Neural progenitor cell (in vitro differentiated cells): ENCODE measurements around the gene TLR6. TPM values are rescaled to one million over a fixed set of nuclear protein-coding genes. Genes with fewer than 3 reads are reported as not detected.

ENCODE experiments used
- DNase-seq: peaks from one replicate; pipeline ENCODE4 v3.0.0-alpha.2; 2016; ENCODE audit warnings: low spot score
- H2AFZ ChIP-seq: fragments of 200-600 bp; sonication (generic); replicated peaks from 2 replicates; pipeline ENCODE4 v1.6.1; 2016; ENCODE audit warnings: antibody characterized with exemption
- H3F3A ChIP-seq: fragments of 200-600 bp; sonication (generic); 2 replicates; pipeline ENCODE4 v1.6.1; 2016; ENCODE audit warnings: antibody characterized with exemption, low read depth
- H3K27ac ChIP-seq: fragments of 200-600 bp; sonication (generic); 2 replicates; pipeline ENCODE4 v1.5.1; 2016; ENCODE audit warnings: mild to moderate bottlenecking
- H3K27me3 ChIP-seq: fragments of 200-600 bp; sonication (generic); 2 replicates; pipeline ENCODE4 v1.6.1; 2016; ENCODE audit warnings: mild to moderate bottlenecking, moderate library complexity
- H3K36me3 ChIP-seq: fragments of 200-600 bp; sonication (generic); 2 replicates; pipeline ENCODE4 v1.5.1; 2016
- H3K4me1 ChIP-seq: fragments of 200-600 bp; sonication (generic); 2 replicates; pipeline ENCODE4 v1.6.1; 2016; ENCODE audit warnings: mixed run types
- H3K4me2 ChIP-seq: fragments of 200-600 bp; sonication (generic); 2 replicates; pipeline ENCODE4 v1.6.1; 2016
- H3K4me3 ChIP-seq: fragments of 200-600 bp; sonication (generic); 2 replicates; pipeline ENCODE4 v1.5.1; 2016
- H3K79me2 ChIP-seq: fragments of 200-600 bp; sonication (generic); 2 replicates; pipeline ENCODE4 v1.6.1; 2016; ENCODE audit warnings: low read depth
- H3K9ac ChIP-seq: fragments of 200-600 bp; sonication (generic); 2 replicates; pipeline ENCODE4 v1.6.1; 2016
- H3K9me3 ChIP-seq: fragments of 200-600 bp; sonication (generic); 2 replicates; pipeline ENCODE4 v1.5.1; 2016; ENCODE audit warnings: low read depth
- H4K20me1 ChIP-seq: fragments of 200-600 bp; sonication (generic); 2 replicates; pipeline ENCODE4 v1.6.1; 2016; ENCODE audit warnings: low read depth
- H3K27ac Mint-ChIP-seq: 3 replicates; pipeline ENCODE4 v1.8.0; 2021; ENCODE audit warnings: mixed read lengths
- H3K27me3 Mint-ChIP-seq: 2 replicates; pipeline ENCODE4 v1.8.0; 2022; ENCODE audit warnings: low read depth, mild to moderate bottlenecking, inconsistent platforms, moderate library complexity, mixed read lengths; ENCODE audit not compliant: insufficient read depth
- H3K36me3 Mint-ChIP-seq: 3 replicates; pipeline ENCODE4 v1.8.0; 2021; ENCODE audit warnings: mixed read lengths
- H3K4me1 Mint-ChIP-seq: 3 replicates; pipeline ENCODE4 v1.8.0; 2021; ENCODE audit warnings: mixed read lengths
- H3K4me3 Mint-ChIP-seq: 3 replicates; pipeline ENCODE4 v1.8.0; 2021; ENCODE audit warnings: mild to moderate bottlenecking, moderate library complexity, mixed read lengths
- H3K9me3 Mint-ChIP-seq: 3 replicates; pipeline ENCODE4 v1.8.0; 2020; ENCODE audit warnings: mixed read lengths
- EZH2 ChIP-seq: fragments of 200-600 bp; sonication (generic); IDR thresholded peaks from 2 replicates; pipeline ENCODE4 v1.6.1; 2017; ENCODE audit warnings: antibody characterized with exemption, mild to moderate bottlenecking, moderate library complexity
- EZH2phosphoT487 ChIP-seq: fragments of 200-600 bp; sonication (generic); IDR thresholded peaks from 2 replicates; pipeline ENCODE4 v1.6.1; 2017; ENCODE audit warnings: antibody characterized with exemption
- total RNA-seq: library from RNA; depleted of rRNA; stranded (reverse); fragments of >200 nt; gene quantifications from 2 replicates; pipeline ENCODE4 v1.2.3, GENCODE V29; 2015; ENCODE audit warnings: low replicate concordance
- TF ChIP-seq, protein P1 (sequence below): fragments of 200-600 bp; sonication (generic); IDR thresholded peaks from 2 replicates; pipeline ENCODE4 v1.5.1; 2017; ENCODE audit warnings: antibody characterized with exemption, mild to moderate bottlenecking

Gene TLR6
- total RNA-seq, 1 donor from 2014 or later: 0.07 TPM

DNA sequence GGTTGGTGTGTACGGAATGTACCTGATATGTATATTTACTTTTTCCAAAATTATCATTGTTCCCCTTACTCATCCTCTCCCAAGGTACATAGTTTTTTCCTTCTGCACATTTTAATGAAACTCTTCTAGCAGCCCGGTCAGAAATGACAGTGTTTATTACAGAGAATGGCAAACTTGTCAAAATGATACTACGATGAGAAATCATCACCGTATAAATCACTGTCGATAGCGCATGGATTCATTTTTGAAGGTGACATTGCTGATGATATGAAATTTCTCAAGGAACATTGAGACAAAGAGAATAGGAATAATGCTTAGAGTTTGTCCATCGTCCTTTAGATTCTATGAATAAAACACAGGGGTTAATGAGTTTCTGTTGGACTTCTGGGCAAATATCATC is 41.6 kb upstream of the TLR6 start:
- Histone ChIP-seq H3K4me1 (no peaks in the 10 kb centered on the region), H3K27ac (no peak overlapping the region), H3K36me3 (no peaks in the 10 kb centered on the region), H3K79me2 (no peaks in the 10 kb centered on the region), H3K4me3 (no peak overlapping the region), H2AFZ (no peak overlapping the region), H3K9ac (no peak overlapping the region), H3K9me3 (no peaks in the 10 kb centered on the region), H3K4me2 (no peak overlapping the region), H3F3A (no peaks in the 10 kb centered on the region), H4K20me1 (no peaks in the 10 kb centered on the region), H3K27me3 (no peaks in the 10 kb centered on the region)
- H3K4me3 Mint-ChIP-seq: no peak overlapping the region
- H3K36me3 Mint-ChIP-seq: peaks cover under 1% of the 10 kb centered on the region
- H3K9me3 Mint-ChIP-seq: no peaks in the 10 kb centered on the region
- TF ChIP-seq, protein P1, sequence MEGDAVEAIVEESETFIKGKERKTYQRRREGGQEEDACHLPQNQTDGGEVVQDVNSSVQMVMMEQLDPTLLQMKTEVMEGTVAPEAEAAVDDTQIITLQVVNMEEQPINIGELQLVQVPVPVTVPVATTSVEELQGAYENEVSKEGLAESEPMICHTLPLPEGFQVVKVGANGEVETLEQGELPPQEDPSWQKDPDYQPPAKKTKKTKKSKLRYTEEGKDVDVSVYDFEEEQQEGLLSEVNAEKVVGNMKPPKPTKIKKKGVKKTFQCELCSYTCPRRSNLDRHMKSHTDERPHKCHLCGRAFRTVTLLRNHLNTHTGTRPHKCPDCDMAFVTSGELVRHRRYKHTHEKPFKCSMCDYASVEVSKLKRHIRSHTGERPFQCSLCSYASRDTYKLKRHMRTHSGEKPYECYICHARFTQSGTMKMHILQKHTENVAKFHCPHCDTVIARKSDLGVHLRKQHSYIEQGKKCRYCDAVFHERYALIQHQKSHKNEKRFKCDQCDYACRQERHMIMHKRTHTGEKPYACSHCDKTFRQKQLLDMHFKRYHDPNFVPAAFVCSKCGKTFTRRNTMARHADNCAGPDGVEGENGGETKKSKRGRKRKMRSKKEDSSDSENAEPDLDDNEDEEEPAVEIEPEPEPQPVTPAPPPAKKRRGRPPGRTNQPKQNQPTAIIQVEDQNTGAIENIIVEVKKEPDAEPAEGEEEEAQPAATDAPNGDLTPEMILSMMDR: no peak
- no peak for TF ChIP-seq EZH2phosphoT487
- TF ChIP-seq EZH2: no peak
- no peaks in the 10 kb centered on the region for H3K27me3 Mint-ChIP-seq
- DNase-seq: no peak
- no peak overlapping the region for H3K27ac Mint-ChIP-seq
- H3K4me1 Mint-ChIP-seq: no peaks in the 10 kb centered on the region

DNA sequence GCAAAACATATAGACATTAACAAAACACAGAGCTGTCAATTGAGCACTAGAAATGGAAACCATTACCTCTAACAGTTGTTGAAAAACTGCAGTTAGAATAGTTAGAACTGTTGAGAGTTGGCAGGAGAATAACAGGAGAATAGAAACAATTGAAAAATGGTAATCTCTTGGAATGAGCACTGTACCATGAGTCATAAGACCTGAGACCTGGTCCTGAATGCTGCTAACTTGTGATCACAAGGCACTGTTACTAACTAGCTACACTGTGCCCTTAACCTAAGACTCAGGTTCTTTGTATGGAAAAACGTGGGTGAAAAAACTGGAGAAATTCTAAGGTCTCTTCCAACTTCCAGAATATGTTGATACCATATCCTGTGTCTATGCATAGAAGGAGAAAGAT is 40.3 kb upstream of the TLR6 start:
- Histone ChIP-seq H3K9ac (no peak overlapping the region), H3K27ac (no peak overlapping the region), H3K9me3 (no peaks in the 10 kb centered on the region), H2AFZ (no peak overlapping the region), H3K4me1 (no peaks in the 10 kb centered on the region), H3K4me2 (no peak overlapping the region), H3K27me3 (no peaks in the 10 kb centered on the region), H3K36me3 (no peaks in the 10 kb centered on the region), H4K20me1 (no peaks in the 10 kb centered on the region), H3K79me2 (no peaks in the 10 kb centered on the region), H3K4me3 (no peak overlapping the region), H3F3A (no peaks in the 10 kb centered on the region)
- no peak for DNase-seq
- H3K4me3 Mint-ChIP-seq: no peak overlapping the region
- H3K4me1 Mint-ChIP-seq: no peaks in the 10 kb centered on the region
- H3K27me3 Mint-ChIP-seq: no peaks in the 10 kb centered on the region
- no peak for TF ChIP-seq EZH2phosphoT487
- TF ChIP-seq, protein P1: no peak
- TF ChIP-seq EZH2: no peak
- peaks cover 1% of the 10 kb centered on the region for H3K36me3 Mint-ChIP-seq
- H3K27ac Mint-ChIP-seq: no peak overlapping the region
- no peaks in the 10 kb centered on the region for H3K9me3 Mint-ChIP-seq

DNA sequence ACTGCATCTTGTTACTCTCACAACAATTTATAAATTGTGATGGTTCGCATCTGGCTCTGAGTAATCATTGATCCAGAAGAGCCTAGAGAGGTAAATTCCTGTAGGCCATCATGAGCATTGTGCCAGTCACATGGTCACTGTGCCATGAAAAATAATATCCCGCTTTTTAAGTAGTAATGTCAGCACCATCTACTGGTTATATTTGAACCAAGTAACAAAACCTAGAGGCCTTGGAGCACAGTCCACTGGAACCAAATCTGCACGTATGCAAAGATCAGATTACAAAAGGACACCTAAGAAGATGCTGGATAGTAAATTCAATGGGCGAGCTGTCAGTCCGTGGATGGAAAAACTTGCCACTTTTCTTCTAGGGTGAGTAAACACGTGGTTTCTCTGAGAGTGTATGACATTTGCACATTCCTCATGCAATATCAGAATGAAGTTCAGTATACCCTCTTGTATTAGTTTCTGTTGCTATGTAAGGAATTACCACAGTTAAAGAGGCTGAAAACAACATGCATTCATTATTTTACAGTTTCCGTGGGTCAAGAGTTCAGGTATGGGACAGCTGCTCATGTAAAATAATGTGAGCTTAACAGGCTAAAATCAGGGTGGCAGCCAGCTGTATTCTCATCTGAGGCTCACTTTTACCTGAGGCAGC is 37.8 kb upstream of the TLR6 start:
- Histone ChIP-seq H3K27me3 (no peaks in the 10 kb centered on the region), H3K4me3 (no peak overlapping the region), H3F3A (no peaks in the 10 kb centered on the region), H3K9ac (no peak overlapping the region), H3K4me1 (no peaks in the 10 kb centered on the region), H3K4me2 (no peak overlapping the region), H2AFZ (no peak overlapping the region), H3K79me2 (no peaks in the 10 kb centered on the region), H4K20me1 (no peaks in the 10 kb centered on the region), H3K27ac (no peak overlapping the region), H3K36me3 (no peaks in the 10 kb centered on the region), H3K9me3 (no peaks in the 10 kb centered on the region)
- TF ChIP-seq, protein P1: no peak
- no peak for TF ChIP-seq EZH2
- TF ChIP-seq EZH2phosphoT487: no peak
- H3K9me3 Mint-ChIP-seq: peaks cover 2% of the 10 kb centered on the region
- H3K27ac Mint-ChIP-seq: no peak overlapping the region
- peaks cover 1% of the 10 kb centered on the region for H3K36me3 Mint-ChIP-seq
- no peak for DNase-seq
- no peaks in the 10 kb centered on the region for H3K27me3 Mint-ChIP-seq
- H3K4me1 Mint-ChIP-seq: peaks cover 8% of the 10 kb centered on the region
- no peak overlapping the region for H3K4me3 Mint-ChIP-seq
